ENCODE measurements around the gene PARP4. TPM values are rescaled to one million over a fixed set of nuclear protein-coding genes. Genes with fewer than 3 reads are reported as not detected.
"Not testable (repeated sequence)": the region's sequence is repeated elsewhere in the genome, so short reads cannot be mapped to it uniquely, and the experiment has no call there.

Gene PARP4
- polyA plus RNA-seq, 4 donors: 34.0 to 53.1 (median 48.9) TPM

DNA sequence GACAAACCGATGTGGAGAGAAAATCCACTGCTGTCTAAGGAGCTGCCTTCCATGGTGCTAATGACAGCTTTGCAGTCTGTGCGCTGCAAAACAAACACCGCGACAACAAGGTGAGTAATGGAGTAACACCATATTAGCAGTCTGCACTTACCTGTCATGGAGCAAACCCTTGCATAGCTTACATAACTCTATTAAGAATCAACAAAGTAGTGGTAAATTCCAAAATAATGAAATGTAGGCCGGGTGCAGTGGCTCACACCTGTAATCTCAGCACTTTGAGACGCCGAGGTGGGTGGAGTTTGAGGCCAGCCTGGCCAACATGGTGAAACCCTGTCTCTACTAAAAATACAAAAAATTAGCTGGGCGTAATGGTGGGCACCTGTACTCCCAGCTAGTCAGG is 56.2 kb downstream of the PARP4 start:
- no peak for DNase-seq (ENCODE audit: low read depth in 4 of 4, low spot score in 2 of 4)

DNA sequence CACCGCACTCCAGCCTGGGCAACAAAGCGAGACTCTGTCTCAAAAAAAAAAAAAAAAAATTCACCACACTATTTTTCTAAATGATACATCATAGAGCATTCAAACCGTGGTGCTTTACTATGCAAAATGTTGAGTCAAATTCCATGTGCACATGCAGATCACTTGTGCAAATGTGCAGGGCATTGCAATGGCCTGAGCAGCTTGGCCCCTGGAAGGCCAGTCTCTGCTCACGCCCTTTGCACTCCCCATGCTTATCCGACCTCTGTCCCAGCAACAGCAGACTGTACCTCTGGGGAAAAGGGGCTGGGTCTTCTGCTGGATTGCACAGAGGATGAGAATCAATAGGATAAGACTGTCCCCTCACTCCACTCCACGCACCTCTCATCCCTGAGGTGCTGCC is 58.5 kb downstream of the PARP4 start:
- DNase-seq (ENCODE audit: low read depth in 4 of 4, low spot score in 2 of 4): no peak

DNA sequence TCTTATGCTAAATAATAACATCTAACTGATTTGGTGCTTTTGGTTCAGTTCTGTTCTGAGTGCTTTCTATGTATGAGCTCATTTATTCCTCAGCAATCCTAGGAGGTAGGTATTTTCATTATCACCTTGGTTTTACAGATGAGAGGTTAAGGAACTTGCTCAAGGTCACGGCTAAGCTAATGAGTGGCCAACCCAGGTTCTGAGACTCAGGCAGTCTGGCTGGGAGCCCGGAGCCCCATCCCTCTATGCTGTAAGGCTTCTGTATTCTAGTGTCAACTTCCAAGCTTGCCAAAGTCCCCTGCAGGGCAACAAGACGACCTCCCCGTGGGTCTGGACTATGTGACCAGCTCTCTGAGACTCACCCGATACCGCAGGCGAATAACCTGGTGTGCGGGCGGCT is 60.5 kb downstream of the PARP4 start:
- peak in 1 of 4 donors; percentile 2 for DNase-seq (ENCODE audit: low read depth in 4 of 4, low spot score in 2 of 4)

DNA sequence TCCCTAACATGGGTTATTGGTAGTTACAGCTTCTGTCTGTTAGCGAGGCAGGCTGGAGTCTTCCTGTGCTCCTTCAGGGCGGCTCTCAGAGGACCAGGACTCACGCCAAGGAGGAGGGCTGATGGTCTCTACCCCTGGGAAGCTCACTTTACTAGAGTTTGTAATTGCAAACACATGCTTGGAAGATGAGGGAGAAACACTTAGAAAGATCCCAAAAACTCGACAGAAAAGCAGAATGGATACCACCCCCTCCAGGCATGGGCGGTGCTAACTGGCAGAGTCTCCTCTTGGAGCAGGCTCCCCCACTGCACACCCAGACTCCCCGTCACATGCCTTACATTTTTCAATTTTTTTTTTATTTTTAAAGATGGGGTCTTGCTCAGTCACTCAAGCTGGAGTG is 62.0 kb downstream of the PARP4 start:
- DNase-seq (ENCODE audit: low read depth in 4 of 4, low spot score in 2 of 4): no peak

DNA sequence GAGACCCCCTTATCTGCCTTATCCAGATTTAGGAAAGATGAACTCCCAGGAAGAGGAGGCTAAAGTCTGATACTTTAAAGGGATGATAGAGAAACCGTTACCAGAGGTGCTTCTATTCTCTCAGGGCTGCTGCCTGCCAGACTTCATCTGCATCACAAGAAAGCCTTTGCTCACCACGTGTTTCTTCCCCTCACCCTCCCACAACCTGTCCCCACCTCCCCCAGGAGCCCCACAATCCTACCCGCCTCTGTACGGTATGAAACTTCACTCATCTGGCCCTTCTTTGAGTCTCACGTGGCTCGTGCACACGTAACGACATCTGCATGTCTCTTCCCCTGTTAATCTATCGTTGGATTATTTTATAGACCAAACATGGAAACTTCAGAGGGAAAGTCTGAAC is 67.7 kb downstream of the PARP4 start:
- not testable (repeated sequence) for DNase-seq (ENCODE audit: low read depth in 4 of 4, low spot score in 2 of 4)

DNA sequence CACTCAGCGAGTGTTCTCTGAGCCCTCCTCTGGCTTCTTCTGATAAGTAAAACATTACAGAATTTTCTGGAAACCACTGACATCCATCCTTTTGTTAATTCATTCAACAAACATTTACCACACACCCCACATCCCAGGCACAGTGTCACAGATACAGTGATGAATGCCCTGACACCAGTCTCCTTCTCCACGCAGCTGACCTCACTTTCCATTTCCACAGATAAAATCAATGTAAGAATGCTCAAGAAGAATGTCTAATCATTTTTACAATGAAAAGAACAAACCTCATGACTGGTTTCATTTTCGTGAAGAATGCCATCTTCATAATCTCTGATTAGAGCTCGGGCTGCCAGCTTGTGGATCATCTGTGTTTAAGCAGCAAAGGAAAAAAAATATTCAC is 69.2 kb downstream of the PARP4 start:
- no peak for DNase-seq (ENCODE audit: low read depth in 4 of 4, low spot score in 2 of 4)

DNA sequence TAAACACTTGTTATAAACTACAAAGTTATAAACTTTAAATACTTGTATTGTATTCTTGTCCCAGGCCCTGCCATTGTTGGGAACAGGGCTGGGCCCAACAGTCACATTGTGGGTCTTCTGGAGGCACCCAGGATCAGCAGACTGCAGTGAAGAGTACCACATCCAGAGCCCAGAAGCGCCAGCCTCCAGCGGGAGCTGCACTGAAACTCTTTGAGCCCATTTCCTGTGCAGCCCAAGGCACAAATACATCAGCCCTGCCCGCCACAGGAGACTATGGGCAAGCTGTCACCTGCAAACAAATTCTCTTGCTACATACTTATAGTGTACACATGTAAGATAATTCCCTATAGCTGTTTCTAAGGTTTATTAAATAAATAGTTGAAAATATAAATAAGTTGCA is 86.5 kb downstream of the PARP4 start:
- not testable (repeated sequence) for DNase-seq (ENCODE audit: low read depth in 4 of 4, low spot score in 2 of 4)

DNA sequence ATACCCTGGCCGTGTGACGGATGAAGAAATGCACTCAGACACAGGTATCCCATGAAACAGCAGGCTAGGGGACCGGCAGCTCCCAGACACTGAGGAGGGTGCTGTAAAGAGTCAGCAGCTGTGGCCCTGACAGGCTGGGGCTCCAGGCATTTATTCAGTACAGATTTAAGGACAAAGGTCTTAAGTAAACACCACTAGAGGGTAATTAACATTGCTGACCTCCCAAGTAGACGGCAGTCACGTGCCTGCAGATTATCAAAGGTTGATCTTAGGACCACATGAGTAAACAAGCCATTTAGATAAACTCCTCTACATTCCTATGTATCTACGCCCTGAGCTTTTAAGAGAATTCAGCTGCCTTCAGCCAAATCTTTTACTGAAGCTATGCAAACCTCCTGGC is 92.9 kb downstream of the PARP4 start:
- DNase-seq (ENCODE audit: low read depth in 4 of 4, low spot score in 2 of 4): not testable (repeated sequence)

DNA sequence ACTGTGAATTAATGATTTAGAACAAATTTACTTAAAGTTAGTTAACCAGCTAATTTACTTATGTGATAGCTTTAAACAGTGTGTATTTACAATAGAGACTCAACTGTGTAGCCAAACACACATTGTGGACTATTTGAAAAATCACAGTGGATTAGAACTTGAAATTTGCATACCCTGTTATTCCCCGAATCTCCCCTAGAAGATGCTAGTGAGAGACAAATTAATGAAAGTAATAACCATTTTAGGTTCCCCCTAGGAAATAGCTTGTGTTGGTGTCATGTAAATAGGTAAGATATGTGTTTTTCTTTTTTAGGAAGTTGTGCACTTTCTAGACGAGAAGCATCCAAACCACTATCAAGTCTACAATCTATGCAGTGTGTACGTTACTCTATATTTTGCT is 104.7 kb downstream of the PARP4 start:
- DNase-seq (ENCODE audit: low read depth in 4 of 4, low spot score in 2 of 4): no peak

DNA sequence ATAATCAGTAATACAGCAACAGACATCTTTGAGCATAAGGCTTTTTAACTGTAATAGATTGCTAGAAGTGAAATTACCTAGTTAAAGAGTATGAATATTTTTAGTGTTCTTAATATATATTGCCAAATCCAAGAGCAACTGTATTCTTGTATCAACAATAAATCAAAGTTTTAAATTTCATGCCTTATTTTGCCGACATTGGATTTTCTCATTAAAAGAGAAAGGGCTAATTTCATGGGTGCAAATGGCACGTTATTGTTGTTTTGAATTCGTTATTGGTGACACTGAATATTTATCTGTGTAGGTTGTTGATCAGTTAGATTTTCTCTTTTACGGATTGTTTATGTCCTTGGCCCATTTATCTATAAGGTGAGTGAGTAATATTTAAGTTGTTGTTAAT is 106.1 kb downstream of the PARP4 start:
- DNase-seq (ENCODE audit: low read depth in 4 of 4, low spot score in 2 of 4): no peak

DNA sequence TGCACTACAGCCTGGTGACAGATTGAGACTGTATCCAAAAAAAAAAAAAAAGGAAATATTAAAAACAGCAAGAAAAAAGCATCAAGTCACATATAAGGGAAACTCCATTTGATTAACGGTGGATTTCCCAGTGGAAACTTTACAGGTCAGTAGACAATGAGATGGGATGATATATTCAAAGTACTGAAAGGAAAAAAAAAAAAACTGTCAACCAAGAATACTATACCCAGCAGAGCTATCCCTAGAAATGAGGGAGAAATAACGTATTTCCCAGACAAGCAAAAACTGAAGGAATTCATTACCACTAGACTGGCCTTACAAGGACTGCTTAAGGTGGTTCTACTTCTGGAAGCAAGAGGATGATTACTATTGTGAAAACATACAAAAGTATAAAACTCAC is 115.8 kb downstream of the PARP4 start:
- no peak for DNase-seq (ENCODE audit: low read depth in 4 of 4, low spot score in 2 of 4)

DNA sequence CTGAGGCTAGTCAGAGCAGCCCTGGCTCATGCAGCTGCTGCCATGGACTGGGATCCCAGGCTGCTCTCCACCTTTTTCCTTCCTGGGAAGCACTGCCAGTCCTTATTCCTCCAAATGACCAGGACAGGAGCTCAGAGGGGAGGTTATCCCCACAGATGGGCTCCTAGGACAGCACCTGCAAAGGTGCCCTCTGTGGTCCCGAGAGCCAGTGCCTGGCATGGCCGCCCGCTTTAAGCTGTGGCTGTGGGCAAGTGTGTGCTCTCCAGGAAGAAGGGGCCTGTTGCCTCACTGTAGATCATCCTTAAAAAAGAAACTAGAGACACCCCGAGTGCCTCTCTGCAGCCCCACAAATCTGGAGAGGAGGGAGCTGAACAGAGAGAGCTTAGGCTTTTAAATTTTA is 119.6 kb downstream of the PARP4 start:
- no peak for DNase-seq (ENCODE audit: low read depth in 4 of 4, low spot score in 2 of 4)

DNA sequence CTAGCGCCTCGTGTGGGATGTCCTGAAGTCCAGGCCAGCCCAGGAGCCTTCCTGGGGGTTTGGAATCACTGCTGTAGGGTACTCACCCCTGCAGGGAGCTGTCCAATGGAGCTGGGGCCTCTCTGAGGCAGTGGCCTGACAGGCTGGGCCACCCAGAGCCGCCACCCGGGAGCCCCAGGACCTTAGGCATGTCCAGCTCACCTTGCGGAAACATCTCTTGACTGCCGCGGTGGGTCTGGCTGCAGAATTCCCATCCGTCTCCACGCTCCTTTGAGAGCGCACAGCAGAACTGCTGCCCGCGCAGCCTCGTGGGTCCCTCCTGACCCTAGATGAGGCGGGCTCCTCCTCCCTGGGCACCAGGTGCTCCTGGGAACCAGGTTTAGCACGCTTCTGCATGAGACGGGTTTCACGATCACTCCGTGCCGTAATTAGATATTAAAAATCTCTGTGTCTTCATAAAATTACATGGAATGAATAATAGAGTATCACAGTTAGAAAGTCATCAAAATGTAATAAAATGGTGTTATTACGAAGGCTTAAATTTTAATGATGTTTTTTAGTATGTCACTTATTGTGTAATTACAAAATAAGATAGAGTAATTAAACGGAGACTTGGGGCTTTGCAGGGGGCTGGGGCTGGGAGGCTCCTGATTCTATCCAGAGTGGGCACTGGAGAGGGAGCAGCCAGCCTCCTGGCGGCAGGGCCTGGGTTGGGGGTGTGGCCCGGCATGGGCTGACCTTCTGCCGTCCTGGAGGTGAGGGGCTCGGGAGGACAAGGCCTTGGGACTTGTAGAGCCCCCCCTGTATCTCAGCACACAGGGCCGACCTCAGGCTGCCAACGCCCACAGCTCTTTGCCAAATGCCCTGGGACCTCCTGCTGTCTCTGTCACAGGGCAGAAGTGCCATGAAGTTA is 120.6 kb downstream of the PARP4 start:
- not testable (repeated sequence) for DNase-seq (ENCODE audit: low read depth in 4 of 4, low spot score in 2 of 4)

DNA sequence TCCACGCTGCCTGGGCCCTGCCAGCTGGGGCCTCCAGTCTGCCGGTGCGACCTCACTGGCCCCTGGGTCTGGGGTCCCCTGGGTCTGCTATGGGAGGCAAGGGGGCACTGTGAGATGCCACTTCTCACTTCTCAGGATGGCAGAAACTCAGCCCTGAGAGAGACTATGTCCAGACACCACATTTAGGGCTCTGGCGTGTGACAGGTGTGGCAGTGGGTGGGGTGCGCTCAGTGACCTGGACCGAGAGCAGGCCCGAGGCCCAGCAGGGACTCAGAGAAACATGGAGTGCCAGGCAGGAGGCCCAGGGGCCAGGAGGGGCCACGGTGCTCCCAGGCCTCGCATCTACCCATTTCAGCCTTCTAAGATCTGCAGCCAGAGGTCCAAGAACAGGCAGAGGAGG is 121.8 kb downstream of the PARP4 start:
- DNase-seq (ENCODE audit: low read depth in 4 of 4, low spot score in 2 of 4): not testable (repeated sequence)

DNA sequence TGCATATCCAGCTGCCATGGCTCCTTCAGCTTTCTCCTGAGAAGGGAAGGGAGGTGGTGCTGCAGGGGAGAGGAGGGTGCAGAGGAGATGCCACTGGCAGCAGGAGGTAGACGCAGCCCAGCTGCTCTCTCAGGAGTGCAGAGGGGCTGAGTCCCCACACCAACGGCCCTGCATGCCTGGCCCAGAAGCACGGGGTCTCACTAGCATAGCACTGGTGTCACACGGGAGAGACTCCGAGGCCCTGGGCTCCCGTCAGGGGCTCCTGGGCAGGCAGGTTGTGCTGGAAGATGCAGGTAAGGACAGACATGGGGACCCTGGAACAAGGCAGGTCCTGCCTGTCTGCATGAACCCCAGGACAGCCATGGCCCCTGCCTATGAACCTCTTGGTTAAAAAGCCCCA is 123.1 kb downstream of the PARP4 start:
- no peak for DNase-seq (ENCODE audit: low read depth in 4 of 4, low spot score in 2 of 4)

DNA sequence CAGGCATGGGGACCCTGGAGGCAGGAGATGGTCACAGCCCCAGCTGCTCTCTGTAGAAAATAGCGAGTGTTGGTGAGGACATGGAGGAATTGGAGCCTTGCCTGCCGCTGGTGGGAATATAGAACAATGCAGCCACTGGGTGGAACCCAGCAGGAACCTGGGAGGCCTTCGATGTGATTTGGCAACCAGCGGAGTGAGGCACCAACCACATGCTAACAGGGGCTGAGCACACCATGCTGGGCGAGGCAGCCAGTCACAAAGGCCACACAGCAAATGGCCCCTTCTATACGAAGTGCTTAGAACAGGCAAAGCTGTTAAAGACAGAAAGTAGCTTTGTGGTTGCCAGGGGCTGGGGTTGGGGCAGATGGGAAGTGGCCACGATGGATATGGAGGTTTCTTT is 123.8 kb downstream of the PARP4 start:
- not testable (repeated sequence) for DNase-seq (ENCODE audit: low read depth in 4 of 4, low spot score in 2 of 4)

DNA sequence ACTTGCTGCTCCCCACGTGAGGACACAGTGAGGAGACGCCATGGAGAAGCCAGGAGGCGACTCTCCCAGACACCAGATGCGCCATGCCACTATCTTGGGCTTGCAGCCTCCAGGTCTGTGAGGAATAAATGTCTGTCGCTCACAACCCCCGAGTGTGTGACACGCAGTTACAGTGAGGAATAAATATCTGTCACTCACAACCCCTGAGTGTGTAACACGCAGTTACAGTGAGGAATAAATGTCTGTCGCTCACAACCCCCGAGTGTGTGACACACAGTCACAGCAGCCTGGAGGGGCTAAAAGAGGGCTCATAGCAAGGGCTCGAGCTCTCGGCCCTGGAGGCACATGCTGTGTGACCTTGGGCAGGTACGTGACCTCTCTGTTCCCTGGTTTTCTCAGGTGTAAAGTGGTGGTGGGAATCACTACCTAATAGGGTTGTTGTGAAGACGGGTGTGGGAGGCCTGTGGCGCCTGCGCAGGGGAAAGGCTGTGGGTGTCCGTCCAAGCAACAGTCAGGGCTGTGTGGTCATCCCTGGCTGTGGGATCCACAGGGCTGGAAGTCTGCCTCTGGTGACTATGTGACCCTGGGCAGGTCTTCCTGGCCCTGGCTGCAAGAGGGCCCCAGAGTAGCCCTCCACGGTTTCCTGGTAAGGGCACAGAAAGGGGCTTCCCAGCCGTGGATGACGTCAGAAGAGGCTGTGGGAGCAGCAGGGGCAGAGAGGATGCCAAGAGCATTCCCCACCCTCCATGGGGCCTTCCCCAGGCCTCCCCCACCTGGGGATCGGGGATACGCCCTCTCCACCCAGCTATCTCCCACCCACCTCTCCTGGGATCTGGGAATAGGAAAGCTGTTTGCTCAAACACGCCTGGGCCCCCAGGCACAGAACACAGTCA is 125.5 kb downstream of the PARP4 start:
- no peak for DNase-seq (ENCODE audit: low read depth in 4 of 4, low spot score in 2 of 4)

DNA sequence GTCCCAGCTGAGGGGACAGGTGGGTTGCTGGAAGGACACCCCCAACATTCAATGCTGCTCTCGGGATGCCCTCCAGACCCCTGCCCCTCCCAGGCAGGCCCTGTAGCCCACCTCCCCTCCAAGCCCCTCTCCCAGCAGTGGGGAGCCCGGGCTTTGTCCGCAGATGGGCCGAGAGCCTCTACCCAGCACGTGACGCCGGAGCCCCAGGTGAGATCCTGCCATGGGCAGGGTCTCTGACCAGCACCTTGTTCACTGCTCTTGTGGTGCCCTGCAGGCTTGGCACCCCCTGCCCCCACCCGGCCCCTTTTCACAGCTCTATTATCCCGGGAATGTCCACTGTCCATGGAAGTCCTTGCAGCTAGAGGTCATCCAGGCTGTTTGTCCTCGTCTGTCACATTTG is 126.7 kb downstream of the PARP4 start:
- peak in 1 of 4 donors; percentile 3 for DNase-seq (ENCODE audit: low read depth in 4 of 4, low spot score in 2 of 4)

DNA sequence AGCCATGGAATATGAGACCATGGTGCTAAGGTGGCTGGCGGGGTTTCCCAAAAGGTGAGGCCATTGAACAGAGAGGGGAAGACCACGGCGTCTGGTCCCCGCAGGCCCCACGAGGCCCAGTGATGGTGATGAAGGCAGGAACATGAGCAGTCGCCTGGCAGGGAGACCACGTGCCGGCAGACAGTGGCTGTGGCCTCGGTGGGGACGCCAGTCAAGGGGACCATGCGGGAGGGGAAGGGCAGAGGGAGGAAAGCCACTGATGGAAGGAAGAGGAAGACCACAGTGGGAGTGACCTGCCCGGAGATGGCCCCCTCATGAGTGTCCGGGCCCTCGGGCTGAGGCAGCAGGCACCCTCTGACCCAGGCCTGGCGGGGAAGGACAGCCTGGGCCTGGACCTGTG is 127.6 kb downstream of the PARP4 start:
- not testable (repeated sequence) for DNase-seq (ENCODE audit: low read depth in 4 of 4, low spot score in 2 of 4)

DNA sequence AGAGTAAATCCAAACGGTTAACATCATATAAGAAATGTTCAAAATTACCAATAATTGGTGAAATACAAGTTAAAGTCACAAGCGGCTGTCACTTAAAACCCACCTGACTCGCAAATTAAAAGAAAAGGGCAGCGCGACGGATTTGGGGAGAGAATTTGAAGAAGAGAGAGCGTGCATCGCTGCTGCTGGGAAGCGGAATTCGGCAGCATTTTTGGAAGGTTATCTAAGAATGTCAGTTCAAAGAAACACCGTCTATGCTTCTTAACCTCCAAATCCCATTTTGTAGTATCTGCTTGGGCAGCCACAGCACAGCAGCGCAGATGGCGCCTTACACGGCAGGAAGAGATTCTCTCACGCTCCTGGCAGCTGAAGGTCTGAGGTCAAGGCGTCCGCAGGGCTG is 128.5 kb downstream of the PARP4 start:
- not testable (repeated sequence) for DNase-seq (ENCODE audit: low read depth in 4 of 4, low spot score in 2 of 4)

DNA sequence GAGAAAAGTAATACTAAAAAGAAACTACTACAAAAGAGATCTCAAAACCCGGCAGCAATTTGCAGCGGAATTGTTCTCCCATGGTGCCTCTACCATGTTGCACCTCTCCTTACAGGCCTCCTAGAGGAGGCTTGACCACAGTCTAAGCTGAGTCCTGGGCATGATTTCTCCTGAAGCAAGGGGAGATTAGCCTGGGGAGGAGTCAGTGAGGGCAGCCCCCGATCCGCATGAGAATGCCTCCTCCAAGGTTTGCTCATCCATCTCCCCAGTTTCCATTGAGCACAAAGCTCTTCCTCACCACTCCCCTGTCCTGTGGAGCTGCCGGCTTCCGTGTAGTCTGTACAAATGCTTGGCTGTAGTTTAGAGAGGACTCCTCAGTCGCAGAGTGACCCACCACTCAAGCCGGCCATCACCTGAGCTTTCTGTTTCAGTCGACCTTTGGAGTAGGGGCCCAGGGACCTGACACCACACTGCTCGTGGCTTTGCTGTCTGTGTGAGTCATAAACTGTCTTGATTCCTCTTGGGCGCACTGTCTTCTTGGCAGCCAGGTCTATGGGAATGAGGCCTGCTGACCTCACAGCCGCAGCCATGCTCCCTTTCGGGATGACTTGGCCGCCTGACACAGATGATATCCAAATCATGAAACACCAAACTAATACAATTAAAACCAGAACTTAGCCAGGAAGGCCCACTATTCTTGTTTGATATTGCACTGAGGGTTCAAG is 130.9 kb downstream of the PARP4 start:
- DNase-seq (ENCODE audit: low read depth in 4 of 4, low spot score in 2 of 4): no peak

Data from left renal cortex interstitium (tissue), 4 donors.